GM18499 (cell line): ENCODE data around the gene PGAM2.

Source experiments
- ATAC-seq: cut with Tn5 transposase; IDR thresholded peaks from one replicate; pipeline ENCODE4 v1.9.1; 2021; ENCODE audit warnings: moderate number of reproducible peaks; ENCODE audit not compliant: insufficient read depth, unreplicated experiment

PGAM2 gene

GRCh38 chr7:44103923-44104859, 38.8 kb upstream of the PGAM2 start, which contains the start of gene AEBP1:
Gene AEBP1, plus strand, starts transcription at chr7:44104345. Its CDS starts 321 bp downstream, at chr7:44104666.
- ATAC-seq, result no peak

- no peak for ATAC-seq
These were observed 38.2 kb upstream of the PGAM2 start for GRCh38 chr7:44103566-44103922.

- no peak for ATAC-seq
These were observed 37.6 kb upstream of the PGAM2 start for GRCh38 chr7:44102846-44103565.

GRCh38 chr7:44101966-44102845, 36.8 kb upstream of the PGAM2 start:
- no peak for ATAC-seq

- no peak for ATAC-seq
These were observed 36.1 kb upstream of the PGAM2 start for GRCh38 chr7:44101303-44101965.

- ATAC-seq, result no peak
These were observed 35.3 kb upstream of the PGAM2 start for GRCh38 chr7:44100458-44101302.

GRCh38 chr7:44099669-44100068, 34.3 kb upstream of the PGAM2 start:
- ATAC-seq, result no peak

GRCh38 chr7:44098092-44099068, 33.0 kb upstream of the PGAM2 start:
- no peak for ATAC-seq

GRCh38 chr7:44097064-44097932, 31.9 kb upstream of the PGAM2 start:
- peak; percentile 48 for ATAC-seq

- ATAC-seq, result no peak
These were observed 31.0 kb upstream of the PGAM2 start for GRCh38 chr7:44096326-44096881.

GRCh38 chr7:44095781-44096180, 30.4 kb upstream of the PGAM2 start:
- ATAC-seq, result no peak

- no peak for ATAC-seq
These were observed 29.7 kb upstream of the PGAM2 start for GRCh38 chr7:44094883-44095592.

GRCh38 chr7:44094365-44094764, 29.0 kb upstream of the PGAM2 start:
- ATAC-seq, result no peak

- no peak for ATAC-seq
These were observed 27.8 kb upstream of the PGAM2 start for GRCh38 chr7:44093102-44093641.

GRCh38 chr7:44087911-44088838, 22.8 kb upstream of the PGAM2 start:
- ATAC-seq, result no peak
